ENCODE data around the gene VPS8.
"Not testable (repeated sequence)": the region's sequence is repeated elsewhere in the genome, so short reads cannot be mapped to it uniquely, and the experiment has no call there.

Gene VPS8

GRCh38 chr3:184919651-184920050, 107.7 kb downstream of the VPS8 start:
- DNase-seq (ENCODE audit: low read depth) = no peak

GRCh38 chr3:184924547-184924946, 112.6 kb downstream of the VPS8 start:
- DNase-seq (ENCODE audit: low read depth) = no peak

- DNase-seq (ENCODE audit: low read depth) = no peak
Observed at GRCh38 chr3:184927796-184928315, 115.9 kb downstream of the VPS8 start.

GRCh38 chr3:184932777-184933176, 120.8 kb downstream of the VPS8 start:
- DNase-seq (ENCODE audit: low read depth) = no peak

- no peak for DNase-seq (ENCODE audit: low read depth)
Observed at GRCh38 chr3:184937611-184938010, 125.6 kb downstream of the VPS8 start.

- DNase-seq (ENCODE audit: low read depth) = no peak
Observed at GRCh38 chr3:184941408-184941807, 129.4 kb downstream of the VPS8 start.

- DNase-seq (ENCODE audit: low read depth) = no peak
Observed at GRCh38 chr3:184942735-184943134, 130.8 kb downstream of the VPS8 start.

GRCh38 chr3:184944241-184944640, 132.3 kb downstream of the VPS8 start:
- no peak for DNase-seq (ENCODE audit: low read depth)

GRCh38 chr3:184945886-184946625, 134.1 kb downstream of the VPS8 start:
- no peak for DNase-seq (ENCODE audit: low read depth)

GRCh38 chr3:184946917-184947316, 135.0 kb downstream of the VPS8 start:
- no peak for DNase-seq (ENCODE audit: low read depth)

GRCh38 chr3:184949251-184949965, 137.4 kb downstream of the VPS8 start:
- no peak for DNase-seq (ENCODE audit: low read depth)

- DNase-seq (ENCODE audit: low read depth) = not testable (repeated sequence)
Observed at GRCh38 chr3:184950816-184951215, 138.8 kb downstream of the VPS8 start.

- DNase-seq (ENCODE audit: low read depth) = no peak
Observed at GRCh38 chr3:184952671-184953070, 140.7 kb downstream of the VPS8 start.

GRCh38 chr3:184953401-184953800, 141.4 kb downstream of the VPS8 start:
- no peak for DNase-seq (ENCODE audit: low read depth)

- no peak for DNase-seq (ENCODE audit: low read depth)
Observed at GRCh38 chr3:184954251-184954650, 142.3 kb downstream of the VPS8 start.

- DNase-seq (ENCODE audit: low read depth) = not testable (repeated sequence)
Observed at GRCh38 chr3:184954851-184955250, 142.9 kb downstream of the VPS8 start.

GRCh38 chr3:184965639-184966430, 153.9 kb downstream of the VPS8 start:
- DNase-seq (ENCODE audit: low read depth) = no peak

GRCh38 chr3:184968115-184968514, 156.1 kb downstream of the VPS8 start:
- DNase-seq (ENCODE audit: low read depth) = no peak

- DNase-seq (ENCODE audit: low read depth) = no peak
Observed at GRCh38 chr3:184970186-184970585, 158.2 kb downstream of the VPS8 start.

GRCh38 chr3:184977796-184978195, 165.8 kb downstream of the VPS8 start:
- no peak for DNase-seq (ENCODE audit: low read depth)

GRCh38 chr3:184981071-184981470, 169.1 kb downstream of the VPS8 start:
- no peak for DNase-seq (ENCODE audit: low read depth)

GRCh38 chr3:184982076-184982475, 170.1 kb downstream of the VPS8 start:
- no peak for DNase-seq (ENCODE audit: low read depth)

- no peak for DNase-seq (ENCODE audit: low read depth)
Observed at GRCh38 chr3:184985586-184985985, 173.6 kb downstream of the VPS8 start.
